Stimulated activated CD8-positive, alpha-beta memory T cell treated with anti-CD3 and anti-CD28 coated beads, Interleukin-2, amount 100 ng/mL, for 48 hours (primary cell): ENCODE measurements around the gene NUP210L.
"Not testable (repeated sequence)": the region's sequence is repeated elsewhere in the genome, so short reads cannot be mapped to it uniquely, and the experiment has no call there.

Source experiments
- DNase-seq, 2 donors: peaks; one replicate each; pipeline ENCODE4 v3.0.0-alpha.2; 2020; ENCODE audit warnings: low read depth in 2 of 2

NUP210L gene

GRCh38 chr1:153991806-153992205 is 163.1 kb downstream of the NUP210L start:
- DNase-seq: no peak

GRCh38 chr1:153991151-153991630 is 163.7 kb downstream of the NUP210L start:
- no peak for DNase-seq

GRCh38 chr1:153990468-153991150 is 164.3 kb downstream of the NUP210L start, which contains the start of gene RPS27:
Gene RPS27 (plus strand): TSS chr1:153990762. CDS start chr1:153990797, 35 bp downstream.
- peak; percentile 64 to 67 for DNase-seq

- no peak for DNase-seq
These were observed 167.3 kb downstream of the NUP210L start for GRCh38 chr1:153987621-153988020.

DNA sequence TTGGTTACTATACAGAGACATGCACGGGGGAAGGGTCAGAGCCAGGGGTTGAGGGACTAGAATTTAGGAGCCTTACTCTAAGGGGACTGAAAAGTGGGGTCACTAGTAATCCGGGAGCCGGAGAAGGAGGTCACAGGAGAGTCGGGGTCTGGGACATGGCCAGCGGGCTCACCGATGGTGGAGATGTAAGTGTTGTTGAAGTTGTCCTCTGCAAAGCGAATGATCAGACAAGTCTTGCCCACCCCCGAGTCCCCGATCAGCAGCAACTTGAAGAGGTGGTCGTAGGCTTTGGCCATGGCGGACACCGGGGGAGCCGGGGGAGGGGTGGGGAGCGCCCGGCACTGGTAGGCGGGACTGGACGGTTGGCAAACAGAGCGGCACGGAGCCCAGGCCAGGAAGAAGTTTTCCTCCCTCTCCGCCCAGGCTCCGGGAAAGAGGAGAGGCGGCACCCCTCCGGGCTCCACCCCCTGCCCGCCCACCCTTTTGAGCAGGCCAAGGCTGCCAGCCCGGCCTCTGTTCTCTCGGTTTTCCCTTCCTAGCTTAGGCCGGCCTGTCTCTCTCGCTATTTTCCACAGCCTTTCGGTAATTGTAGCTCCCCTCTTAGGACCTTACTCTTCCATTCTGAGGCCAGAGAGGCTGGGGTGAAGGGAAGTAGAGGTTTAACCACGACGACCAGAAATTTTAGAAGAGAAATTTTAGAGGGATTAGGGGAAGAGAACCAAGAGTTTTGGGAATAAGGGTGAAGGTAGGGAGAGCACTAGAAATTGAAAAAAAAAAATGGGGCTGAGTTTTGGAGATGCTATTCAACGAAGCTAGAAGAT is 168.7 kb downstream of the NUP210L start, which contains the start of gene RAB13:
TSS of gene RAB13 (minus strand) at position 399 of the 821 bp plus-strand sequence. CDS start at position 296, 103 bp downstream.
- no peak for DNase-seq

DNA sequence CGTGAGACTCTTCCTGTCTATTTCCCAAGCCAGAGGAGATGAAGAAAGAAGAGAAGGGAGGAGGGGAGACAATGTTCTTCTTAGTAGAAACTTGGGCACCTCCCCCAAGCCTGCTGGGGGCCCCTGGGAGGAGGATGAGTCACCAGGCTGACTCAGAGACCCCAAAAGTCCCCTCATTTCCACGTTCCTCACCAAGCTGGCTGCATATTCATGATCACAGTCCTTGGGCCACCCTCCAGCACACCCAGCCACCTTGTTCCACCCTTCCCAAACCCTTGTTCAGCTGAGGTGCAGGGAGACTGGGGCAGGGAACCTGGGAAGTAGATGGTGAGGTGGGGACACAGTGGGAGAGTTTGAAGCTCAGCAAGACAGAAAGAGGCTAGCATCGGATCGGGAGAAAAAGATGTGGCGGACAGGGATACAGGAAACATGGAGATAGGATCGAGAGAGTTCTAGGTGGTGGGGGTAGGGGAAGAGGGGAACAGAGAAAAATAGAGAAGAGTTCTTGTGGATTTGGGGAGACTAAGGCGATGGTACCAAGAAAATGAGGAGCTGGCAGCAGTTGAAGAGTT is 169.4 kb downstream of the NUP210L start:
- DNase-seq: peak; percentile 38 to 43

DNA sequence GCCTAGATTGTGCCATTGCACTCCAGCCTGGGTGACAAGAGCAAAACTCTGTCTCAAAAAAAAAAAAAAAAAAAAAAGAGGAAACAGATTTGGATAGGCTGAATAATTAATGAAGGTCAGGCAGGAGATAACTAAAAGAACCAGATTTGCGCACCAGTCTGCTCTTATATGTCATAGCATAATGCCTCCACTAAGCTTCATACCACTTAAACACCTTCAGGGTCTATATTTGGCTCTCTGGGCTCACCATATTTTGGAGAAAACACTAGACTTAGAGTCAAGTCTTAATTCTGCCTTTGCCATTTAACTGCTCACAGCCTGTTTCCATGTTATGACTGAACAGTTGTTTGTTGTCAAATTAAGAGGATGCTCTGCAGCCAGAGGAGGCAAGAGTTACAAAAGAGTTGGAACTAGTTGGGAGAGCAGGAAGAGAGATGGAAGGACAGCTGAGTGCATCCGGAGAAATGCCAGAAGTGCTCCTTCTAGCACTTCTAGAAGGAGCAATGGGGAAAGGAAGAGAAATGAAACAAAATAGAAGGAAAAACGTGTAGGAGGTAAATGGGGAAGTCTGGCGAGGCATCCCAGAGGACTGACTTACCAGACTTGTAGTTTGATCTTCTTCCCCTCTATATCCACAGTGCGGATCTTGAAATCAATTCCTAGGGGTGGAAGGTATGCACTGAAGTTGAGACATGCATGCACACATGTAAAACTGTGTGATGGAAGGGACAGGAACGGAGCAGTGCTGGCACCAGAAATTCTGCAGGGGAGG is 170.6 kb downstream of the NUP210L start:
- no peak for DNase-seq

DNA sequence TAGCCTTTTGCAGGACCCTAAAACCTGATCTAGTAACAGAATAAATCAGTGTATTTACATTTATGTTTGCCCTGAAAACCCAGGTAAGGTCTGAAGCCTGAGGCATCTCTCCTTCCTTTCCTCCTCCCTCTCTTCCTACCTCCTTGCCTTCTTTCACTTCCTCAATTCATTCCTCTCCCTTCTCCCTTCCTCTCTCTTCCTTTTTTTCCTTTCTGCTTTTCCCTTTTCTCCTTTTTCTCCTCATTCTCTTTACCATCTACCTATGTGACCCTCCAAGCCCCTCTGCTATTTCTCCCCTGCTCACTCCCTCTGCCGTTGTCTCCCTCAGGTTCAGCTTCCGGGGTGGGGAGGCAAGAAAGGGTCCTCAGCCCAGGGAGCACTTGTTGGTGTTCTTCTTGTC is 173.1 kb downstream of the NUP210L start:
- not testable (repeated sequence) for DNase-seq

- DNase-seq: not testable (repeated sequence)
These were observed 175.8 kb downstream of the NUP210L start for GRCh38 chr1:153979091-153979490.

GRCh38 chr1:153978274-153978909 is 176.5 kb downstream of the NUP210L start:
- no peak for DNase-seq

GRCh38 chr1:153977250-153978240 is 177.3 kb downstream of the NUP210L start, which contains the start of gene JTB:
Gene JTB (minus strand): TSS chr1:153977674. CDS start chr1:153977252, 422 bp downstream.
- peak; percentile 74 to 78 for DNase-seq

- no peak for DNase-seq
These were observed 178.0 kb downstream of the NUP210L start for GRCh38 chr1:153976819-153977249.

- no peak for DNase-seq
These were observed 181.3 kb downstream of the NUP210L start for GRCh38 chr1:153973525-153973924.

DNA sequence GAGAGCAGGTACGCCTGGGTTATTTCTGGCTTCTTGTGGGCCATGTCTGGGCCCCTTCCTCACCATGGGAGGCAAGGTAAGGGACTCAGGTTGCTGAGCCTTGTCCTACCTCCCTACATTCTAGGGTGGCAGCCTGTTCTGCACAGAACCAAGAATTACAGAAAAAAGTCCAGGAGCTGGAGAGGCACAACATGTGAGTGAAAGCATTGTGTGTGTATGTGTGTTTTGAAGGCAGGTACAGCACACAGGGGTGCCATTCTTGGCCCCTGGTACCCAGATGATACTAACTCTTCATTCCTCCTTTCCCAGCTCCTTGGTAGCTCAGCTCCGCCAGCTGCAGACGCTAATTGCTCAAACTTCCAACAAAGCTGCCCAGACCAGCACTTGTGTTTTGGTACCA is 181.8 kb downstream of the NUP210L start:
- no peak for DNase-seq

DNA sequence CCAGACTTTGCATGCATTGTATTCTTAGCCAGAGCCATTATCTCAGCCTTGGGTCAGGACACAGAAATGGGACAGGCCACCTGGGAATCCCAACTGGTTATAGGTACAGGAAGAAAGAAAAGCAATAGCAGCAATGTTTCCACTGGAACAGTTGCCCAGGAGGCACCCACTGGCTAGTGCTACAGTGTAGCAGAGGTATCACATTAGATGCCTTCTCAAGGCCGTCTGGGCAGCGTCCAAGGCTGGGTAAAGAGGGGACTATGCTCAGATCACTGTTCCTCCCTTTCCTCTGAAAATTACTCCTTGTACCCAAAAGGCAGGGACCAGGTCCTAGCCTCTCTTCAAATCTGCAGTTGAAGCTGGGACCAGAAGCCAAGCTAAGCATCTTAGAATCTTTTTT is 184.5 kb downstream of the NUP210L start:
- no peak for DNase-seq

DNA sequence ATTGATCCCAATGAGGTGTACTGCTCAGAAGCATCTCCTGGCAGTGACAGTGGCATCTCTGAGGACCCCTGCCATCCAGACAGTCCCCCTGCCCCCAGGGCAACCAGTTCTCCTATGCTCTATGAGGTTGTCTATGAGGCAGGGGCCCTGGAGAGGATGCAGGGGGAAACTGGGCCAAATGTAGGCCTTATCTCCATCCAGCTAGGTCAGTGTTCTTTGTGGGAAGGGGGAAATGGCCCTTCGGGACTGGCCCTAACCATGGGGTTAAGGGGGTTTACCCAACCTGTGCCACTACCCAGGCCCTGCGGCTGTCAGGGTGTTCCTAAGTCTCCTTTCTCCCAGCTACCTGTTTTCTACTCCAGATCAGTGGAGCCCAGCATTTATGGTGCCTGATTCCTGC is 185.9 kb downstream of the NUP210L start:
- DNase-seq: no peak

DNA sequence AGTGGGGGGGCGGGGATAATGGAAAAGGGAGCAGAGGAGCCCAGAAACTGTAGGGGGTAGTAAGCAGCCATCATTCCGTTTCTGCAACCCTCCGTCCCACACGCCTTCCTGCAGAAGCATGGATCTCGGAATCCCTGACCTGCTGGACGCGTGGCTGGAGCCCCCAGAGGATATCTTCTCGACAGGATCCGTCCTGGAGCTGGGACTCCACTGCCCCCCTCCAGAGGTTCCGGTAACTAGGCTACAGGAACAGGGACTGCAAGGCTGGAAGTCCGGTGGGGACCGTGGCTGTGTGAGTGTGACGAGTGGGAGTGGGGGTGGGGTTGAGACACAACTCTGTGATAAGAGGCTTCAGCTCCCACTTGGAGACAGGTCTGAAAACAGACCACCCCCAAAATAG is 186.5 kb downstream of the NUP210L start:
- no peak for DNase-seq

- no peak for DNase-seq
These were observed 186.9 kb downstream of the NUP210L start for GRCh38 chr1:153968000-153968363.

DNA sequence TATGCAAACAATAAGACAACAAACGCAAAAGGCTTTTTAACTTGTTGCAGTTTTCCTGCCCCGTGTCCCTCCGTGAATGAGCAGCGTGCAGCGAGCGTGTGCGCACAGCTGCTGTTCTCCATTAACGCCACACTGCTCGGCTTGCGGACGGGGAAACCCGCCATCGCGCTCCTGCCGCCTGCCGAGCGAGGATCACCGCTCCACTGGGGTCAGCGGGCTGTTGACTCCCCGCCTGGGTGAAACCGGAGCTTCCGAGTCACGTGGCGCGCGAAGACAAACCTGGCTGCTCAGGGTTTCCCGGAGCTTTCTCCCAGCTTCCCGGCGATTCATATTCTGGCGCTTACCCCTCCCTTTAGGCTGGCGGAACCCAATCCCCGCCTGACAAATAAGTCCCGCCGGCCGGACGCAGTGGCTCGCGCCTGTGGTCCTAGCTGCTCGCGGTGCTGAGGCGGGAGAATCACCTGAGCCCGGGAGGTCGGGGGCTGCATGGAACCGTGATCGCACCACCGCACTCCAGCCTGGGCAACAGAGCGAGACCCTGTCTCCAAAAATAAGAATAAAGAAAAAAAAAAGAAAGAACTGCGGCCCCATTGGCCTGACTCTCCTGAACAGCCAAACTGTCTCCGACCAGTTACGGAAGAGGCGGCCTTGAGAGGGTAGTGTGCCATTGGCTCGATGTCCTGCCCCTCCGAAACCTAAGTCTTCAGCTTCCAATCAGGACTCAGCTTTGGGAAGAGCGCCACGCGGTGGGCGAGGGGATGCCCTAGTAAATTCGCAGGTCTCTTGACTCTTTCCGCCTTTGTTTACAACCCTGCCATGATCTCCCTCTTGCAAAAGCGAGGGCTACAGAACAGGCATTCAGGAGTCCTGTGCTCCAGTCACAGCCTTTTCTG is 187.5 kb downstream of the NUP210L start, which contains the start of gene CREB3L4:
TSS of gene CREB3L4 (plus strand) at position 796 of the 893 bp plus-strand sequence. CDS start 624 bp downstream, outside the sequence.
- peak; percentile 61 to 73 for DNase-seq
